Activated naive CD8-positive, alpha-beta T cell treated with anti-CD3 and anti-CD28 coated beads for 36 hours (primary cell): ENCODE measurements around the gene PLEKHA8. TPM values are rescaled to one million over a fixed set of nuclear protein-coding genes. Genes with fewer than 3 reads are reported as not detected.
"Not testable (repeated sequence)": the region's sequence is repeated elsewhere in the genome, so short reads cannot be mapped to it uniquely, and the experiment has no call there.

Experiments used
- DNase-seq: peaks from one replicate; pipeline ENCODE4 v3.0.0; 2021
- H3K27ac Mint-ChIP-seq: one replicate; pipeline ENCODE4 v1.8.0; 2022; ENCODE audit warnings: mild to moderate bottlenecking, moderate library complexity, mixed read lengths
- H3K27me3 Mint-ChIP-seq: one replicate; pipeline ENCODE4 v1.8.0; 2022; ENCODE audit warnings: mild to moderate bottlenecking, mixed read lengths
- H3K36me3 Mint-ChIP-seq: one replicate; pipeline ENCODE4 v1.8.0; 2021; ENCODE audit warnings: mild to moderate bottlenecking, mixed read lengths
- H3K4me1 Mint-ChIP-seq: one replicate; pipeline ENCODE4 v1.8.0; 2021; ENCODE audit warnings: mixed read lengths
- H3K4me3 Mint-ChIP-seq: one replicate; pipeline ENCODE4 v1.8.0; 2022; ENCODE audit warnings: mild to moderate bottlenecking, moderate library complexity, mixed read lengths
- H3K9me3 Mint-ChIP-seq: one replicate; pipeline ENCODE4 v1.8.0; 2022; ENCODE audit warnings: mixed read lengths
- total RNA-seq, 2 experiments: library from RNA; stranded (reverse); gene quantifications; one replicate each; pipeline ENCODE4 v1.2.3, GENCODE V29; 2021

Gene PLEKHA8
- total RNA-seq, 2 experiments from 2014 or later = 11.7 to 13.2 TPM

DNA sequence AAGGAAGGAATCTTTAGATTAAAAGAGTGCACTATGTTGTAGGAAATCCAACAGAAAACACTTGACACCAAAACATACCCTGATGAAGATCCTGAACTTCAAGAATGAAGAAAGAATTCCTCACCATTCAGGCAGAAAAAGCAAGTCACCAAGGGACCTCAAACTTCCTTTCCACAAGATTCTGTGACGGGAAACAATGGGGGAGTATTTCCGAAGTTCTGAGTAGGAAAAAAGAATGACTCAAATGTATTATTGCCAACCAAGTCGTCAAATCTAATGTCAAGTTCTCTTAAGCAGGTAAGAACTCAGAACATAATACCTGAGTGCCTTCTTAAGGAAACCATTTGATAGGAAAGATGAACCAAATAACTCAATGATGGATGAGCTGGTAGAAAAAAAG, 61.9 kb downstream of the PLEKHA8 start:
- H3K9me3 Mint-ChIP-seq = no peaks in the 10 kb centered on the region
- H3K27ac Mint-ChIP-seq = no peak overlapping the region
- H3K27me3 Mint-ChIP-seq = no peaks in the 10 kb centered on the region
- H3K36me3 Mint-ChIP-seq = peaks cover 2% of the 10 kb centered on the region
- no peak for DNase-seq
- no peak overlapping the region for H3K4me3 Mint-ChIP-seq
- H3K4me1 Mint-ChIP-seq = no peaks in the 10 kb centered on the region

DNA sequence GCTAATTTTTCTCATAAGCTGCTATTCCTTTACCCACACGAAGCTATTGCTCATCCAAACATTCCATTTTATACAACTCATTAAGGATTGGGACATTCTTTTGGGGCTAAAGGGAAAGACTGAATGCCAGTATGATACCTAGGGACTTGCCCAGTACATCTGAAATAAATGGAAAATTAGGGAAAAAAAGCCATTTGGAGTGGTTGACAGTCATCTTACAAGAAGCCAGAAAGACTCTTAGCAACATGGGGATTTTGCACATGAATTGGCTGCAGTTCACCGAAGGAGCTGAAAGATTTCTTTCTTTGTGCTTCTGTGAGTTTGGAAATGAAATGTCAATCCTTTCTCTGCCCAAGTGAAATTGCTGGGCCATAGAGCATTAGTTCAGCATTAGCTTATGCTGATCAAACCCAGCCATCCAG, 63.3 kb downstream of the PLEKHA8 start:
- no peak overlapping the region for H3K4me3 Mint-ChIP-seq
- peaks cover 8% of the 10 kb centered on the region for H3K36me3 Mint-ChIP-seq
- DNase-seq = no peak
- H3K9me3 Mint-ChIP-seq = no peaks in the 10 kb centered on the region
- no peaks in the 10 kb centered on the region for H3K4me1 Mint-ChIP-seq
- no peak overlapping the region for H3K27ac Mint-ChIP-seq
- no peaks in the 10 kb centered on the region for H3K27me3 Mint-ChIP-seq

GRCh38 chr7:30091987-30092386, 63.8 kb downstream of the PLEKHA8 start:
- no peak overlapping the region for H3K27ac Mint-ChIP-seq

DNA sequence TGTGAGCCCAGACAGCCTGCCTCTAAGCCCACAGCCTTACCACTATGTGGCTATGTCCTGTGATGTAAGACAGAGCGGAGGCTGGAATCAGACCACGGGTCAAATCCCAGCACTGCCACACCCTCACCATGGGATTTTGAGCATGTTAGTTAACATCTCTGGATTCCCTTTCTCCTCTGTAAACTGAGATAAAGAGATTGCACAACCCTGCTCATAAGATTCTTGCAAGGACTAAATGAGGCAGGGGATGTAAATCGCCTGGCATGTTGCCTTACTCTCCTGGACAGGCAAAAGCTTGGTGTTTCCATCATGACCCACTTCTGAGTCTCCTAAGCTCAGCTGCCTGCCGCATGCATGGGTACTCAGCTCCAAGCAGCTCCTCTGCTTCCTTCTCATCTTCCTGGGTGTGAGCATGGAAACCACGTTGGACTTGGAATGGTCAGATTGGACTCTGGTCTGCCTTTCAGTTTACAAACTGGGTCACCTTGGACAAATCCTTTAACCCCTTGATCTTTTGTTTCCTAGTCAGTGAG, 65.3 kb downstream of the PLEKHA8 start:
- Mint-ChIP-seq H3K4me1 (no peaks in the 10 kb centered on the region), H3K36me3 (peaks cover 17% of the 10 kb centered on the region), H3K27me3 (no peaks in the 10 kb centered on the region), H3K9me3 (peaks cover 4% of the 10 kb centered on the region), H3K4me3 (no peak overlapping the region), H3K27ac (no peak overlapping the region)
- no peak for DNase-seq

More at GRCh38 chr7:30091987-30092386, 63.8 kb downstream of the PLEKHA8 start:
- Mint-ChIP-seq H3K9me3 (no peaks in the 10 kb centered on the region), H3K27me3 (no peaks in the 10 kb centered on the region), H3K4me3 (no peak overlapping the region), H3K36me3 (peaks cover 8% of the 10 kb centered on the region), H3K4me1 (no peaks in the 10 kb centered on the region)
- DNase-seq = no peak

DNA sequence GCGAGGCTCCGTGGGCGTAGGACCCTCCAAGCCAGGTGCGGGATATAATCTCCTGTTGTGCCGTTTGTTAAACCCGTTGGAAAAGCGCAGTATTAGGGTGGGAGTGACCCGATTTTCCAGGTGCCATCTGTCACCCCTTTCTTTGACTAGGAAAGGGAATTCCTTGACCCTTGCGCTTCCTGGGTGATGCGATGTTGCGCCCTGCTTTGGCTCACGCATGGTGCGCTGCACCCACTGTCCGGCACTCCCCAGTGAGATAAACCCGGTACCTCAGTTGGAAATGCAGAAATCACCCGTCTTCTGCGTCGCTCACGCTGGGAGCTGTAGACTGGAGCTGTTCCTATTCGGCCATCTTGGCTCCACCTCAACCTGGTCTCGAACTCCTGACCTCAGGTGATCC, 70.4 kb downstream of the PLEKHA8 start:
- peaks cover 21% of the 10 kb centered on the region for H3K36me3 Mint-ChIP-seq
- not testable (repeated sequence) for H3K4me3 Mint-ChIP-seq, H3K9me3 Mint-ChIP-seq, H3K27ac Mint-ChIP-seq, DNase-seq, H3K4me1 Mint-ChIP-seq, H3K27me3 Mint-ChIP-seq

- Mint-ChIP-seq H3K36me3 (peaks cover 10% of the 10 kb centered on the region), H3K9me3 (peaks cover 4% of the 10 kb centered on the region), H3K27ac (no peak overlapping the region), H3K27me3 (no peaks in the 10 kb centered on the region), H3K4me3 (no peak overlapping the region), H3K4me1 (no peaks in the 10 kb centered on the region)
- DNase-seq = no peak
Measured at GRCh38 chr7:30102281-30102680, 74.1 kb downstream of the PLEKHA8 start.

- Mint-ChIP-seq H3K27ac (no peak overlapping the region), H3K9me3 (peaks cover 2% of the 10 kb centered on the region), H3K4me3 (no peak overlapping the region), H3K4me1 (no peaks in the 10 kb centered on the region), H3K27me3 (no peaks in the 10 kb centered on the region), H3K36me3 (peaks cover 2% of the 10 kb centered on the region)
- DNase-seq = no peak
Measured at GRCh38 chr7:30104157-30104556, 75.9 kb downstream of the PLEKHA8 start.

DNA sequence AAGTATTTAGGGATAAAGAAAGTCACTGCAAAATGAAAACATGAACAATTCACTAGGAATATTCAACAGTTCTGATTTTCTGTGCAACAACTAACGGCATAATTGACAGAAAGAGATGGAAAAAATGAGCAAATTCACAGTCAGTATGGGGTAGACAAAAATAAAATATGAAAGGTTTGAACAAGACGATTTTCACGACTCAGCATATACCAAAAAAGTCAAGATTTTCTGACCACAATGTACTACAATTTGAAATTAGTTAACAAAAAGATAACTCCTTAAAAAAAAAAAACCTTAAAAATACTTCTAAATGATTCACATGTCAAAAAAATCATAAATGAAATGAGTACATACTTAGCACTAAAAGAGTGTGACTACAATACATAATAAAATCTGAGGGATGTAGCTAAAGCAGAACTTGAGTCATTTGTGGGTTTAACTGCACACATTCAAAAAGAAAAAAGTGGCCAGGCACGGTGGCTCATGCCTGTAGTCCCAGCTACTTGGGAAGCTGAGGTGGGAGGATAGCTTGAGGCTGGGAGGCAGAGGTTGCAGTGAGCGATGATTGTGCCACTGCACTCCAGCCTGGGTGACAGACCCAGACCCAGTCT, 84.0 kb downstream of the PLEKHA8 start:
- Mint-ChIP-seq H3K36me3 (peaks cover 12% of the 10 kb centered on the region), H3K4me1 (no peaks in the 10 kb centered on the region), H3K9me3 (peaks cover 16% of the 10 kb centered on the region), H3K27me3 (no peaks in the 10 kb centered on the region), H3K4me3 (no peak overlapping the region), H3K27ac (no peak overlapping the region)
- DNase-seq = no peak

DNA sequence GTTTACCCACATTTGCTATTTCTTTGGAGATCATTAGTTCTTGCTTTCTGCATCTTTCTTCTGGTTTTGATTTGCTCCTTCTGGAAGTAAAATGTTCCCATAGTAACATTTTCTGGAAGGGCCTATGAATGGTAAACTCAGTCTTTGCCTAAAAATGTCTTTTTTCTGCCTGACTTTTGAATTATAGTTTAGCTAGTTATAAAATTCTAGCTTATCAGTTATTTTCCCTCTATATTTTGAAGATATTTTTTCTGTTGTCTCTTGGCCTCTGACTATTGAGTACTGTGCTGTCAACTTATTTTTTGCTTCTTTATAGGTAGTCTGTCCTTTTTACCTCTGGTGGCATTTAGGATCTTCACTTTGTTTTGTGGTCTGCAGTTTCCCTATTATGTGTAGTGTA, 84.9 kb downstream of the PLEKHA8 start:
- Mint-ChIP-seq H3K4me3 (no peak overlapping the region), H3K27ac (no peak overlapping the region), H3K27me3 (no peaks in the 10 kb centered on the region), H3K9me3 (peaks cover 16% of the 10 kb centered on the region), H3K36me3 (peaks cover 12% of the 10 kb centered on the region), H3K4me1 (no peaks in the 10 kb centered on the region)
- no peak for DNase-seq

- Mint-ChIP-seq H3K9me3 (peaks cover 13% of the 10 kb centered on the region), H3K4me3 (no peak overlapping the region), H3K27ac (no peak overlapping the region), H3K27me3 (no peaks in the 10 kb centered on the region), H3K36me3 (peaks cover 12% of the 10 kb centered on the region), H3K4me1 (no peaks in the 10 kb centered on the region)
- DNase-seq = no peak
Measured at GRCh38 chr7:30114536-30115238, 86.5 kb downstream of the PLEKHA8 start.

DNA sequence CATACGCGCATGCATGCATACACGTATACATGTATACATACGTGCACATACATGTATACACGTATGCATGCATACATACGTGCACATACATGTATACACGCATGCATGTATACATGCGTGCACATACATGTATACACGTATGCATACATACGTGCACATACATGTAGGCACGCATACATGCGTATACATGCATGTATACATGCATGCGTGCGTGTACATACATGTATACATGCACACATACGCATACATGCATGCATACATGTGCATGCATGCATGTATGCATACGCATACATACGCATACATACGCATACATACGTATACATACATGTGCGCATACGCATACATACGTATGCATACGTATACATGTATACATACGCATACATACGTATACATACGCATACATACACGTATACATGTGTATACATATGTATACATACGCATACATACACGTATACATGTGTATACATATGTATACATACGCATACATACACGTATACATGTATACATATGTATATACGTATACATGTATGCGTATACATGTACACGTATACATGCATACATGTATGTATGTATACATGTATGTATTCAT, 87.6 kb downstream of the PLEKHA8 start:
- Mint-ChIP-seq H3K9me3 (peaks cover 12% of the 10 kb centered on the region), H3K27me3 (no peaks in the 10 kb centered on the region), H3K36me3 (peaks cover 10% of the 10 kb centered on the region), H3K4me3 (no peak overlapping the region), H3K27ac (no peak overlapping the region), H3K4me1 (no peaks in the 10 kb centered on the region)
- DNase-seq = no peak

DNA sequence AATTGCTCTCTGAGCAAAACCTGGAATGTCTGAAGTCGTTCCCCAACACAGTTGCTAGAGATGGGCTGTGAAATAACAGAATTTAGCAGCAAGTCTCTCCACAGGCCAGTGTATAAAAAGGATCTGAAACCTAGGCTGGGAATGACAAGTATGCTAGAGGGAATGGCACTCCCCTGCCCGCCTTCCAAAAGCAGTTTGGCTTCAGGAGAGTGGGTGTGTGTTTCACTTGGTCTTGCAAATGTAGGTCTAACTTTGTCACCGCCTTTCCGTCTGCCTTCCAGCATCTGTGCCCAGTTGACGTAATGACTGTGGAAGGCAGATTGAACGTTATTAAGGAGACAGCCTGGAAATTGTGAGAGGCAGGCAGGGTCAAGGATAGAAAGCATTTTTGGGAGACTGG, 88.6 kb downstream of the PLEKHA8 start:
- Mint-ChIP-seq H3K27ac (no peak overlapping the region), H3K4me3 (no peak overlapping the region), H3K4me1 (no peaks in the 10 kb centered on the region), H3K9me3 (peaks cover 12% of the 10 kb centered on the region), H3K36me3 (peaks cover 10% of the 10 kb centered on the region), H3K27me3 (no peaks in the 10 kb centered on the region)
- DNase-seq = no peak

DNA sequence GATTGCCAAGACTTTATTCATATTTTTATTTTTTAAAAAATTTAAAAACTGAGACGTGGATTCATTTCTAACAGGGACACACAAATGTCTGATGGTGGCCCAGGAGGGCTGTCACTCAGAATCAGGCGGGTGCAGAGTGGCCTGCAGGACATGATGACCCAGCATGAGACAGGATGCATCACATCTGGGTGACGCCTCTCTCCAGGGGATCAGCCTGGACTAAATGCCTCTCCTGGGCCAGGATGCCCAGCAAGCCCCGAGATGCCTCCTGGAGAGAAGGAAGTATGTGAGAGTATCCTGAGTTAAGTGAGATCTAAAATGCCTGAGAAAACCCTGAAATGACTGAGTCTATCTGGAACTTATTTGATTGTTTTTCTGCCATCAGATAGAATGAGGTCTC, 89.7 kb downstream of the PLEKHA8 start:
- Mint-ChIP-seq H3K4me1 (peaks cover 5% of the 10 kb centered on the region), H3K36me3 (peaks cover 13% of the 10 kb centered on the region), H3K4me3 (no peak overlapping the region), H3K27me3 (no peaks in the 10 kb centered on the region), H3K27ac (no peak overlapping the region), H3K9me3 (peaks cover 8% of the 10 kb centered on the region)
- DNase-seq = no peak

DNA sequence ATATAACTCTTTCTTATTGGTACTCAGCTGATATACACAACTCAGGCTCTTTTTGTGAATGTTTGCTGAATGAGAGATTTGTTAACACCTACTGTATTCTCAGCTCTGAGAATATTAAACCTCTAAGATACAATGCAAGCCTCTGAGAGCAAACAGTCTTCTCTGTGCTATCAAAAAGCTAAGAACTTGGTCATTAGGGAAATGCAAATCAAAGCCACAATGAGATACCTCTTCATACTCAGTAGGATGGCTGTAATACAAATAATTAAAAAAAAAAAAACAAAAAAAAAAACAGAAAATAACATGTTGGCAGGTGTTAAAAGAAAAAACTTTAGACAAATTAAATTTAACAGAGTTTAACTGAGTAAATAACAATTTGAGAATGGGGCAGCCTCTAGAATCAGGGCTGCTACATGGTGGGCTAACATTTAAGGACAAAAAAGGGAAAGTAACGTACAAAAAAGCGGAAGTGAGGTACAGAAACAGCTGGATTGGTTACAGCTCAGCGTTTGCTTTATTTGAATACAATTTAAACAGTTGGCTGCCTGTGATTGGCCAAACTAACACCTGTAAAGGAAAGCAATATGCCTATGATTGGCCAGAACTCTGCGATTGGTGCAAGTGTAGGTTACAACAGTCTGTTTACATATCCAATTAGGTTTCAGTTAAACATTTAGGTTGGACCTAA, 91.8 kb downstream of the PLEKHA8 start:
- no peak for DNase-seq
- peaks cover 4% of the 10 kb centered on the region for H3K36me3 Mint-ChIP-seq
- no peaks in the 10 kb centered on the region for H3K9me3 Mint-ChIP-seq
- no peak overlapping the region for H3K4me3 Mint-ChIP-seq
- H3K27me3 Mint-ChIP-seq = no peaks in the 10 kb centered on the region
- no peak overlapping the region for H3K27ac Mint-ChIP-seq
- H3K4me1 Mint-ChIP-seq = peaks cover 5% of the 10 kb centered on the region
